ENCODE measurements around the gene DUSP8. TPM values are rescaled to one million over a fixed set of nuclear protein-coding genes. Genes with fewer than 3 reads are reported as not detected.

The DUSP8 gene
- total and polyA plus RNA-seq, 2 of the 8 experiments (the other 6 are each of a cell fraction or from before 2014, with no cell fraction given), result 2.8 to 3.6 TPM

GRCh38 chr11:1519028-1520010 lies 52.8 kb downstream of the DUSP8 start:
- no peak overlapping the region; the same call in 1 of the 2 replicates for H3K27ac ChIP-seq (ENCODE audit: low read depth, low read length)
- H3K79me1 ChIP-seq (ENCODE audit: low read depth, low read length), result peaks cover 8% of the 10 kb centered on the region; the same call in 1 of the 2 replicates
- POLR2A ChIA-PET (ENCODE audit: partially characterized antibody), result no interaction called here
- H3K23ac ChIP-seq (ENCODE audit: insufficient read length), result no peak overlapping the region
- CTCF ChIA-PET (ENCODE audit: partially characterized antibody), result interaction anchor here (0.5 to 2.1 kb wide), 7 partner anchors 13 to 1156 kb away, joined by 3 to 9 read pairs (median 4); no protein-coding TSS in a partner anchor
- no peak for TF ChIP-seq CREB1 (IDR thresholded peaks at IDR 0.05)
- TF ChIP-seq MAFK (IDR thresholded peaks at IDR 0.05; ENCODE audit: low read depth, low read length), result no peak
- TF ChIP-seq NRF1 (IDR thresholded peaks at IDR 0.05; ENCODE audit: low read depth, low read length), result no peak
- TF ChIP-seq KDM5A (IDR thresholded peaks at IDR 0.05; ENCODE audit: low read length), result no peak
- no peak for TF ChIP-seq CHD2 (IDR thresholded peaks at IDR 0.05; ENCODE audit: low read length)
- TF ChIP-seq CBX8 (IDR thresholded peaks at IDR 0.05; ENCODE audit: borderline replicate concordance, low read depth, low read length), result no peak
- no peak for TF ChIP-seq ASH2L (IDR thresholded peaks at IDR 0.05; ENCODE audit: low read length)
- no peak for TF ChIP-seq BACH1 (IDR thresholded peaks at IDR 0.05; ENCODE audit: low read length)
- no peak overlapping the region for H4K91ac ChIP-seq (replicated peaks; ENCODE audit: insufficient read length, low read length)
- H3K9me3 ChIP-seq (ENCODE audit: insufficient read depth in 2 of 2, low read depth in 1 of 2, low read length in 1 of 2), result no peaks in the 10 kb centered on the region
- peaks cover 0 to 2% (median under 1%) of the 10 kb centered on the region in 4 experiments; a peak in 4 of 7 replicates for H3K4me1 ChIP-seq (replicated peaks in 1 of 4; ENCODE audit: control insufficient read depth in 3 of 4, insufficient read depth in 4 of 4, low read length in 3 of 4)
- 91% methylated on average over 17 of the region's 17 CpGs; no CpG with 5 or more reads in 1 of the 2 experiments for WGBS, 2 experiments (ENCODE audit: extremely low coverage in 1 of 2, insufficient coverage in 1 of 2, insufficient read length in 1 of 2, insufficient replicate concordance in 2 of 2, low coverage in 1 of 2, low lambda C conversion rate in 2 of 2, missing lambda C conversion rate in 1 of 2)
- H2BK20ac ChIP-seq (ENCODE audit: low read length), result no peak overlapping the region
- H2BK12ac ChIP-seq (ENCODE audit: low read depth, low read length), result no peak overlapping the region
- H2BK120ac ChIP-seq (replicated peaks; ENCODE audit: low read depth, low read length), result no peak overlapping the region
- no peak overlapping the region for H3K9ac ChIP-seq (replicated peaks in 1 of 4; ENCODE audit: extremely low read depth in 1 of 4, low read depth in 3 of 4, low read length in 3 of 4)
- DNase-seq (ENCODE audit: low read depth in 1 of 2, low spot score in 2 of 2) (no peak), FAIRE-seq (no peak)
- H3K14ac ChIP-seq (ENCODE audit: insufficient read length), result no peak overlapping the region
- H4K20me1 ChIP-seq (replicated peaks in 1 of 2; ENCODE audit: control insufficient read depth in 1 of 2, insufficient read depth in 2 of 2, low read length in 2 of 2), result peaks cover 12 to 25% of the 10 kb centered on the region in 2 experiments
- no peak overlapping the region for H2AFZ ChIP-seq (ENCODE audit: low read length)
- no peak overlapping the region for H4K8ac ChIP-seq (ENCODE audit: extremely low read depth, insufficient read depth, low read length)
- no peak overlapping the region for H3K4me2 ChIP-seq (ENCODE audit: insufficient read depth in 1 of 2, low read depth in 2 of 2, low read length in 2 of 2)
- H3K36me3 ChIP-seq (ENCODE audit: control insufficient read depth in 2 of 4, insufficient read depth in 4 of 4, low read length in 3 of 4), result no peaks in the 10 kb centered on the region
- H4K5ac ChIP-seq (ENCODE audit: insufficient read length, low read depth, low read length), result no peak overlapping the region
- H3K56ac ChIP-seq (replicated peaks; ENCODE audit: insufficient read length, low read depth, low read length), result no peak overlapping the region
- H2BK15ac ChIP-seq (ENCODE audit: low read length), result no peak overlapping the region
- H2AK5ac ChIP-seq (ENCODE audit: low read depth, low read length), result 0 out of 2 replicates have a peak overlapping the region, but pooled peaks have one; percentile 47
- H3K18ac ChIP-seq (ENCODE audit: extremely low read depth, low read length), result no peak overlapping the region
- no peak overlapping the region for H3K4me3 ChIP-seq (ENCODE audit: extremely low read depth in 1 of 4, insufficient read depth in 2 of 4, low read depth in 3 of 4, low read length in 4 of 4)
- no peak overlapping the region for H3K4ac ChIP-seq (replicated peaks; ENCODE audit: insufficient read length, low read depth, low read length)
- no peaks in the 10 kb centered on the region for H3K27me3 ChIP-seq (replicated peaks in 1 of 4; ENCODE audit: control insufficient read depth in 3 of 4, extremely low read depth in 1 of 4, insufficient read depth in 3 of 4, low read length in 3 of 4)
- no peaks in the 10 kb centered on the region for H3K23me2 ChIP-seq (ENCODE audit: low read depth, low read length)
- peaks cover 0 to 20% of the 10 kb centered on the region in 2 experiments; a peak in 1 of 4 replicates for H3K79me2 ChIP-seq (ENCODE audit: control insufficient read depth in 1 of 2, insufficient read depth in 2 of 2, low read length in 2 of 2)
- H2BK5ac ChIP-seq (ENCODE audit: low read depth, low read length), result no peak overlapping the region
